PC-3 (cell line): Measurements from ENCODE around the gene OLFML2A.

ENCODE experiments used
- CTCF ChIP-seq: fragments of 300-600 bp; sonication (generic); conservative IDR thresholded peaks from 2 replicates; pipeline ENCODE4 v1.5.1; 2017; ENCODE audit warnings: antibody characterized with exemption, low read depth, mild to moderate bottlenecking, low read length
- EZH2 ChIP-seq: fragments of 300-600 bp; sonication (generic); IDR thresholded peaks from one replicate; pipeline ENCODE4 v1.6.1; 2017; ENCODE audit warnings: antibody characterized with exemption, mild to moderate bottlenecking, low read length; ENCODE audit not compliant: unreplicated experiment
- EZH2phosphoT487 ChIP-seq: fragments of 300-600 bp; sonication (generic); IDR thresholded peaks from 2 replicates; pipeline ENCODE4 v1.6.1; 2018; ENCODE audit warnings: mild to moderate bottlenecking, antibody characterized with exemption, low read length, borderline replicate concordance

- TF ChIP-seq CTCF (no peak), EZH2phosphoT487 (no peak), EZH2 (no peak)
These were observed 66.6 kb downstream of the OLFML2A start for GRCh38 chr9:124843456-124844034.
